Osteoblast (primary cell): ENCODE results near the gene CDH4. TPM values are rescaled to one million over a fixed set of nuclear protein-coding genes. Genes with fewer than 3 reads are reported as not detected.

Experiments used
- DNase-seq: peaks from one replicate; pipeline ENCODE4 v3.0.0; 2011; ENCODE audit warnings: low spot score, mixed read lengths; ENCODE audit not compliant: insufficient read length; ENCODE audit errors: missing footprints
- H2AFZ ChIP-seq: 2 replicates; pipeline ENCODE4 v1.6.0; 2011; ENCODE audit warnings: mild to moderate bottlenecking, low read length
- H3K27ac ChIP-seq: 2 replicates; pipeline ENCODE4 v1.5.1; 2011; ENCODE audit warnings: mild to moderate bottlenecking, low read depth, low read length, moderate library complexity
- H3K27me3 ChIP-seq: 2 replicates; pipeline ENCODE4 v1.6.0; 2012; ENCODE audit warnings: mild to moderate bottlenecking, control low read depth, inconsistent platforms, low read length, moderate library complexity; ENCODE audit not compliant: insufficient read depth
- H3K36me3 ChIP-seq: 2 replicates; pipeline ENCODE4 v1.5.1; 2011; ENCODE audit warnings: mild to moderate bottlenecking, low read length, control low read depth, moderate library complexity; ENCODE audit not compliant: insufficient read depth
- H3K4me1 ChIP-seq: 2 replicates; pipeline ENCODE4 v1.5.1; 2011; ENCODE audit warnings: mild to moderate bottlenecking, low read length, control low read depth, moderate library complexity; ENCODE audit not compliant: insufficient read depth
- H3K4me2 ChIP-seq: 2 replicates; pipeline ENCODE4 v1.6.0; 2011; ENCODE audit warnings: mild to moderate bottlenecking, low read length; ENCODE audit not compliant: insufficient read depth
- H3K4me3 ChIP-seq: fragments of 200-600 bp; sonication (generic); 3 replicates; pipeline ENCODE4 v1.5.1; 2012; ENCODE audit warnings: mild to moderate bottlenecking, low read length, inconsistent platforms; ENCODE audit not compliant: insufficient read depth
- H3K79me2 ChIP-seq: 2 replicates; pipeline ENCODE4 v1.6.0; 2012; ENCODE audit warnings: mild to moderate bottlenecking, low read length, control low read depth, inconsistent platforms; ENCODE audit not compliant: insufficient read depth
- H3K9me3 ChIP-seq: 2 replicates; pipeline ENCODE4 v1.5.1; 2011; ENCODE audit warnings: low read depth, low read length, control low read depth
- H4K20me1 ChIP-seq: 2 replicates; pipeline ENCODE4 v1.6.0; 2012; ENCODE audit warnings: mild to moderate bottlenecking, low read length, control low read depth; ENCODE audit not compliant: insufficient read depth
- total RNA-seq: library from RNA; depleted of rRNA; stranded (reverse); fragments of >200 nt; gene quantifications from 2 replicates; pipeline ENCODE4 v1.2.3, GENCODE V29; 2012
- TF ChIP-seq, protein P1 (sequence below): IDR thresholded peaks from 2 replicates; pipeline ENCODE4 v1.5.1; 2011; ENCODE audit warnings: mild to moderate bottlenecking, low read depth, low read length, moderate library complexity; ENCODE audit errors: extremely low read depth

The CDH4 gene
- total RNA-seq, 1 donor: 1.1 TPM

DNA sequence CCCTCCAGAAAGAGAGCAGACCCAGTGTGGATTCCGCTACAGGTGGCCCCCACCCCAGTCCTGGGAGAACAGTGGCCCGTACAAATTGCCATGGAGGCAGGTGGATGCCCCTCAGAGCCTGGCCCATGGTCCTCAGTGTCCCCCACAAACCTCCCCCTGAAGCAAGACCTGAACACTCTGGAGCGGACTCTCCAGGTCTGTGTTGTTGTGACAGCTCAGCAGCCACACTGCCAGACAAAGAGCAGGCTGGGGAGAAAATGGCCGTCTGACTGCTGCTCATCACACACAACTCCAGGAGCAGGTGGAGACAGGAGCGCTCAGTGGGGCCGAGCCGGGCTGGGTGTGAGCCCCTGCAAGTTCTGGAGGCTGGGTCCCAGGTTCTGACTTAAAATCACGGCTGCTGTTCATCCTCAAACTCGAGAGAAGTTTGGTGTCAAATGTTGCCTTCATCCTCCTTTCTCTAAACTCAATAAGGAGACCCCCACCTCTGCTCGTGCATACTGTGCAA lies 241.8 kb downstream of the CDH4 start:
- no peaks in the 10 kb centered on the region for H4K20me1 ChIP-seq
- no peaks in the 10 kb centered on the region for H3K79me2 ChIP-seq
- H3K4me3 ChIP-seq: no peak overlapping the region
- H3K4me1 ChIP-seq: no peaks in the 10 kb centered on the region
- no peak for DNase-seq
- no peaks in the 10 kb centered on the region for H3K36me3 ChIP-seq
- no peak overlapping the region for H3K27ac ChIP-seq
- no peak overlapping the region for H2AFZ ChIP-seq
- TF ChIP-seq, protein P1, sequence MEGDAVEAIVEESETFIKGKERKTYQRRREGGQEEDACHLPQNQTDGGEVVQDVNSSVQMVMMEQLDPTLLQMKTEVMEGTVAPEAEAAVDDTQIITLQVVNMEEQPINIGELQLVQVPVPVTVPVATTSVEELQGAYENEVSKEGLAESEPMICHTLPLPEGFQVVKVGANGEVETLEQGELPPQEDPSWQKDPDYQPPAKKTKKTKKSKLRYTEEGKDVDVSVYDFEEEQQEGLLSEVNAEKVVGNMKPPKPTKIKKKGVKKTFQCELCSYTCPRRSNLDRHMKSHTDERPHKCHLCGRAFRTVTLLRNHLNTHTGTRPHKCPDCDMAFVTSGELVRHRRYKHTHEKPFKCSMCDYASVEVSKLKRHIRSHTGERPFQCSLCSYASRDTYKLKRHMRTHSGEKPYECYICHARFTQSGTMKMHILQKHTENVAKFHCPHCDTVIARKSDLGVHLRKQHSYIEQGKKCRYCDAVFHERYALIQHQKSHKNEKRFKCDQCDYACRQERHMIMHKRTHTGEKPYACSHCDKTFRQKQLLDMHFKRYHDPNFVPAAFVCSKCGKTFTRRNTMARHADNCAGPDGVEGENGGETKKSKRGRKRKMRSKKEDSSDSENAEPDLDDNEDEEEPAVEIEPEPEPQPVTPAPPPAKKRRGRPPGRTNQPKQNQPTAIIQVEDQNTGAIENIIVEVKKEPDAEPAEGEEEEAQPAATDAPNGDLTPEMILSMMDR: no peak
- H3K9me3 ChIP-seq: no peaks in the 10 kb centered on the region
- no peaks in the 10 kb centered on the region for H3K27me3 ChIP-seq
- no peak overlapping the region for H3K4me2 ChIP-seq

- Histone ChIP-seq H2AFZ (no peak overlapping the region), H3K79me2 (no peaks in the 10 kb centered on the region), H3K4me3 (no peak overlapping the region), H3K36me3 (no peaks in the 10 kb centered on the region), H3K9me3 (no peaks in the 10 kb centered on the region), H3K4me1 (no peaks in the 10 kb centered on the region), H3K27me3 (no peaks in the 10 kb centered on the region), H3K4me2 (no peak overlapping the region), H3K27ac (no peak overlapping the region), H4K20me1 (no peaks in the 10 kb centered on the region)
- DNase-seq: no peak
- TF ChIP-seq, protein P1: no peak
Observed at GRCh38 chr20:61494763-61495575, 242.9 kb downstream of the CDH4 start.

- TF ChIP-seq, protein P1: no peak
- H3K4me2 ChIP-seq: no peak overlapping the region
Observed at GRCh38 chr20:61497029-61497627, 245.1 kb downstream of the CDH4 start.

GRCh38 chr20:61499859-61500554 lies 247.9 kb downstream of the CDH4 start:
- DNase-seq: no peak

More at GRCh38 chr20:61497029-61497627, 245.1 kb downstream of the CDH4 start:
- no peaks in the 10 kb centered on the region for H4K20me1 ChIP-seq
- no peak overlapping the region for H3K27ac ChIP-seq
- H3K36me3 ChIP-seq: no peaks in the 10 kb centered on the region
- no peaks in the 10 kb centered on the region for H3K27me3 ChIP-seq
- H2AFZ ChIP-seq: no peak overlapping the region
- H3K4me3 ChIP-seq: no peak overlapping the region
- no peaks in the 10 kb centered on the region for H3K9me3 ChIP-seq
- DNase-seq: no peak
- no peaks in the 10 kb centered on the region for H3K79me2 ChIP-seq
- no peaks in the 10 kb centered on the region for H3K4me1 ChIP-seq

More at GRCh38 chr20:61499859-61500554, 247.9 kb downstream of the CDH4 start:
- H2AFZ ChIP-seq: no peak overlapping the region
- TF ChIP-seq, protein P1: no peak
- no peaks in the 10 kb centered on the region for H3K27me3 ChIP-seq
- H3K27ac ChIP-seq: no peak overlapping the region
- H3K4me1 ChIP-seq: no peaks in the 10 kb centered on the region
- no peaks in the 10 kb centered on the region for H3K36me3 ChIP-seq
- H3K79me2 ChIP-seq: no peaks in the 10 kb centered on the region
- no peak overlapping the region for H3K4me2 ChIP-seq
- H4K20me1 ChIP-seq: no peaks in the 10 kb centered on the region
- H3K9me3 ChIP-seq: no peaks in the 10 kb centered on the region
- H3K4me3 ChIP-seq: no peak overlapping the region
